ENCODE measurements around the gene LHFPL2. TPM values are rescaled to one million over a fixed set of nuclear protein-coding genes. Genes with fewer than 3 reads are reported as not detected.

The LHFPL2 gene
- total RNA-seq, 6 experiments from 2014 or later, result 14.4 to 18.9 (median 16.7) TPM

DNA sequence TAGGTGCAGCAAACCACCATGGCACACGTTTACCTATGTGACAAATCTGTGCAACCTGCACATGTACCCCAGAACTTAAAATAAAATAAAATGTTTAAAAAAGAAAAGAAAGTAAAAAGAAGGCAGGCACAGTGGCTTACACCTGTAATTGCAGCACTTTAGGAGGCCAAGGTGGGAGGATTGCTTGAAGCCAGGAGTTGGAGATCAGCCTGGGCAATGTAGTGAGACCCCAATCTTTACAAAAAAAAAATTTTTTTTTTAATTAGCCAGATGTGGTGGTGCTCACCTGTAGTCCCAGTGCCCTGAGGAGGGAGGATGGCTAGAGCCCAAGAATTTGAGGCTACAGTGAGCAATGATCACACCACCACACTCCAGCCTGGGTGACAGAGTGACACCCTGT lies 12.5 kb upstream of the LHFPL2 start:
- peaks cover 6% of the 10 kb centered on the region for H3K4me1 Mint-ChIP-seq (ENCODE audit: low read depth)
- H3K27me3 Mint-ChIP-seq (ENCODE audit: insufficient read depth), result no peaks in the 10 kb centered on the region; the same call in 1 of the 2 replicates
- TF ChIP-seq, protein P1, sequence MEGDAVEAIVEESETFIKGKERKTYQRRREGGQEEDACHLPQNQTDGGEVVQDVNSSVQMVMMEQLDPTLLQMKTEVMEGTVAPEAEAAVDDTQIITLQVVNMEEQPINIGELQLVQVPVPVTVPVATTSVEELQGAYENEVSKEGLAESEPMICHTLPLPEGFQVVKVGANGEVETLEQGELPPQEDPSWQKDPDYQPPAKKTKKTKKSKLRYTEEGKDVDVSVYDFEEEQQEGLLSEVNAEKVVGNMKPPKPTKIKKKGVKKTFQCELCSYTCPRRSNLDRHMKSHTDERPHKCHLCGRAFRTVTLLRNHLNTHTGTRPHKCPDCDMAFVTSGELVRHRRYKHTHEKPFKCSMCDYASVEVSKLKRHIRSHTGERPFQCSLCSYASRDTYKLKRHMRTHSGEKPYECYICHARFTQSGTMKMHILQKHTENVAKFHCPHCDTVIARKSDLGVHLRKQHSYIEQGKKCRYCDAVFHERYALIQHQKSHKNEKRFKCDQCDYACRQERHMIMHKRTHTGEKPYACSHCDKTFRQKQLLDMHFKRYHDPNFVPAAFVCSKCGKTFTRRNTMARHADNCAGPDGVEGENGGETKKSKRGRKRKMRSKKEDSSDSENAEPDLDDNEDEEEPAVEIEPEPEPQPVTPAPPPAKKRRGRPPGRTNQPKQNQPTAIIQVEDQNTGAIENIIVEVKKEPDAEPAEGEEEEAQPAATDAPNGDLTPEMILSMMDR (IDR thresholded peaks at IDR 0.05), result no peak
- no peak overlapping the region for H3K4me3 Mint-ChIP-seq
- H3K27ac Mint-ChIP-seq, result no peak overlapping the region
- no peaks in the 10 kb centered on the region for H3K36me3 Mint-ChIP-seq (ENCODE audit: low read depth)
- H3K9me3 Mint-ChIP-seq, result no peaks in the 10 kb centered on the region
- DNase-seq, result no peak

DNA sequence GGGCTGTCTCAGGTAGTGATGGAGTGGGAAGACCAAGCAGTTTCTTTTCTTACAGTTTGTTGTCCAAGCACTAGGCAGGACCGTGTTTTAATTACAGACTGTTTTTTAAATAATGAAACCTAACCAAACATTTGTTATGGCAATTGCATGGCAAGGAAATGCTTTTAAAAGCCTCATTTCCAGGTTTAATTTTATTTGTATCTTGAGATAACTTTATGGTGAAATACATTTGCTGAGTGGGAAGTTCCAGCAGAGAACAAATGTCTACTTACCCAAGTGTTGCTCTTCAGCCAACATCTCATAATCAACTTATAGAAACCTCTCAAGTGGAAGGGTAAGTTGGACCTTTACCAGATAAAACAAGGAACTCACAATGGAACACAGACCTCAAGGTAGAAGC lies 11.8 kb upstream of the LHFPL2 start:
- Mint-ChIP-seq H3K27ac (no peak overlapping the region), H3K27me3 (ENCODE audit: insufficient read depth) (no peaks in the 10 kb centered on the region; the same call in none of the 2 replicates), H3K4me1 (ENCODE audit: low read depth) (no peaks in the 10 kb centered on the region; the same call in 1 of the 2 replicates), H3K4me3 (no peak overlapping the region), H3K9me3 (no peaks in the 10 kb centered on the region), H3K36me3 (ENCODE audit: low read depth) (no peaks in the 10 kb centered on the region)
- TF ChIP-seq, protein P1 (IDR thresholded peaks at IDR 0.05), result no peak
- no peak for DNase-seq

DNA sequence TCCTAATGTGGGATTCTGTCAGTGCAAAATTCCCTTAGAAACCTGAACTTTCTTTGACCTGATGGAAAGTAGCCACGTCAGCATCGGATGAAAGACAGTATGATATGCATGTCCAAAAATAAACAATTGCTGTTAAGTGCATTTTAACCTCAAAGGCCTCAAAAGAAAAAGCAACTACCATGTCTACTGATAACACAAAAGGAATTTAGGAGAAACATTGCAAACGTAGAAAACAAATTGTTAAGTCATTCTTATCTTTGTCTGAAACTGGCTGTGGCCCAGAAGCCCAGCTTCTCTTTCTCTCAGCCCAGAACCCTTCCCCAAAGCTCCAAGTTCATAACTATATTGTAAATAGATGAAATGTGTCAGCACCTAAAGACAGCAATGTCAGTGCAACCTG lies 11.1 kb upstream of the LHFPL2 start:
- Mint-ChIP-seq H3K36me3 (ENCODE audit: low read depth) (no peaks in the 10 kb centered on the region), H3K4me3 (no peak overlapping the region), H3K4me1 (ENCODE audit: low read depth) (no peaks in the 10 kb centered on the region; the same call in 1 of the 2 replicates), H3K9me3 (no peaks in the 10 kb centered on the region), H3K27ac (no peak overlapping the region), H3K27me3 (ENCODE audit: insufficient read depth) (no peaks in the 10 kb centered on the region; the same call in none of the 2 replicates)
- no peak for DNase-seq
- TF ChIP-seq, protein P1 (IDR thresholded peaks at IDR 0.05), result no peak

DNA sequence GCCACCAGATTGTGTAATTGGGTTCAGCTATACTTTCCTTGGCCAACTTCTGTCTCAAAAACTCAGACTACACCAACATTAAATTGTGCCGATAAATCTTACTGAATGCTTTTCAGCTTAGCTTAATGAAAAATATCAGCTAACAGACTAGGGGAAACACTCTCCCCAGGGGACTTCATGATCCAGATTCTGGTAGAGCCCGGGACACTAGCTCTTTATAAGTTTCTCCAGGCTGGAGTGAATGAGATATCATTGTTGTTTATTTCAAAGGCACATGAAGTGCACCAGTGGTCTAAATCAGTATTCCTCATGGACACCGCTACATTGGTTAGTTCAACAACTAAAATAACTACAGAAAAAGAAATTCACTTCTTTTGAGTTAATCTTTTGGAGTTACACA lies 10.5 kb upstream of the LHFPL2 start:
- Mint-ChIP-seq H3K27ac (no peak overlapping the region), H3K9me3 (no peaks in the 10 kb centered on the region), H3K36me3 (ENCODE audit: low read depth) (no peaks in the 10 kb centered on the region), H3K27me3 (ENCODE audit: insufficient read depth) (no peaks in the 10 kb centered on the region; the same call in none of the 2 replicates), H3K4me1 (ENCODE audit: low read depth) (no peaks in the 10 kb centered on the region; the same call in 1 of the 2 replicates), H3K4me3 (no peak overlapping the region)
- TF ChIP-seq, protein P1 (IDR thresholded peaks at IDR 0.05), result no peak
- DNase-seq, result no peak

DNA sequence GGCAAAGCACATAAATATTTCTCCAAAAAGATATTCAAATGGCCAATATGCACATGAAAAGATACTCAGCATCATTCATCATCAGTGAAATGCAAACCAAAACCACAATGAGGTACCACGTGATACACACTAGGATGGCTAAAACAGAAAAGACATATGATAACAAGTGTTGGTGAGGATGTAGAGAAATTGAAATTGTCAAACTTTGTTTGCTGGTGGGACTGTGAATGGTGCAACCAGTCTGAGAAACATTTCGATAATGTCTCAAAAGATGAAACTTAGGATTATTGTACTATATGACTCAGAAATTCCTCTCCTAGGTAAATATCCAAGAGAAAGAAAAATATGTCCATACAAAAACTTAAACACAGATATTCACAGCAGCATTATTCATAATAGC lies 8.6 kb upstream of the LHFPL2 start:
- Mint-ChIP-seq H3K36me3 (ENCODE audit: low read depth) (no peaks in the 10 kb centered on the region), H3K27ac (no peak overlapping the region), H3K4me3 (no peak overlapping the region), H3K9me3 (no peaks in the 10 kb centered on the region), H3K4me1 (ENCODE audit: low read depth) (peaks cover 8% of the 10 kb centered on the region; the same call in 1 of the 2 replicates), H3K27me3 (ENCODE audit: insufficient read depth) (no peaks in the 10 kb centered on the region; the same call in none of the 2 replicates)
- no peak for DNase-seq
- TF ChIP-seq, protein P1 (IDR thresholded peaks at IDR 0.05), result no peak

Measured in HFFc6 (cell line).